Activated naive CD4-positive, alpha-beta T cell treated with anti-CD3 and anti-CD28 coated beads, Interleukin-2, amount 10 ng/mL, durations not matched to agents 7 days and 5 days (primary cell): ENCODE data around the gene USP10.

Source experiments
- CTCF ChIA-PET: fragments of 350-600 bp; sonication (Branson Sonifier 250); formaldehyde crosslinking; loops from one replicate; lab custom pipeline; 2021; ENCODE audit warnings: antibody characterized with exemption; lab: Charles Lee
- DNase-seq: peaks from one replicate; pipeline ENCODE4 v3.0.0-alpha.2; 2020
- H3K27ac Mint-ChIP-seq: one replicate; pipeline ENCODE4 v1.8.0; 2021; ENCODE audit warnings: mild to moderate bottlenecking, moderate library complexity, mixed read lengths
- H3K27me3 Mint-ChIP-seq: one replicate; pipeline ENCODE4 v1.8.0; 2021; ENCODE audit warnings: mild to moderate bottlenecking, mixed read lengths
- H3K36me3 Mint-ChIP-seq: one replicate; pipeline ENCODE4 v1.8.0; 2021; ENCODE audit warnings: mixed read lengths
- H3K4me1 Mint-ChIP-seq: one replicate; pipeline ENCODE4 v1.8.0; 2021; ENCODE audit warnings: mixed read lengths
- H3K4me3 Mint-ChIP-seq: one replicate; pipeline ENCODE4 v1.8.0; 2021; ENCODE audit warnings: mild to moderate bottlenecking, moderate library complexity, mixed read lengths
- H3K9me3 Mint-ChIP-seq: one replicate; pipeline ENCODE4 v1.8.0; 2021; ENCODE audit warnings: mixed read lengths

The USP10 gene, protein sequence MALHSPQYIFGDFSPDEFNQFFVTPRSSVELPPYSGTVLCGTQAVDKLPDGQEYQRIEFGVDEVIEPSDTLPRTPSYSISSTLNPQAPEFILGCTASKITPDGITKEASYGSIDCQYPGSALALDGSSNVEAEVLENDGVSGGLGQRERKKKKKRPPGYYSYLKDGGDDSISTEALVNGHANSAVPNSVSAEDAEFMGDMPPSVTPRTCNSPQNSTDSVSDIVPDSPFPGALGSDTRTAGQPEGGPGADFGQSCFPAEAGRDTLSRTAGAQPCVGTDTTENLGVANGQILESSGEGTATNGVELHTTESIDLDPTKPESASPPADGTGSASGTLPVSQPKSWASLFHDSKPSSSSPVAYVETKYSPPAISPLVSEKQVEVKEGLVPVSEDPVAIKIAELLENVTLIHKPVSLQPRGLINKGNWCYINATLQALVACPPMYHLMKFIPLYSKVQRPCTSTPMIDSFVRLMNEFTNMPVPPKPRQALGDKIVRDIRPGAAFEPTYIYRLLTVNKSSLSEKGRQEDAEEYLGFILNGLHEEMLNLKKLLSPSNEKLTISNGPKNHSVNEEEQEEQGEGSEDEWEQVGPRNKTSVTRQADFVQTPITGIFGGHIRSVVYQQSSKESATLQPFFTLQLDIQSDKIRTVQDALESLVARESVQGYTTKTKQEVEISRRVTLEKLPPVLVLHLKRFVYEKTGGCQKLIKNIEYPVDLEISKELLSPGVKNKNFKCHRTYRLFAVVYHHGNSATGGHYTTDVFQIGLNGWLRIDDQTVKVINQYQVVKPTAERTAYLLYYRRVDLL

GRCh38 chr16:84699712-84700445 lies at the start of gene USP10:
USP10 (plus strand) TSS chr16:84700000; CDS start chr16:84700091, 91 bp downstream.
- peaks cover 5% of the 10 kb centered on the region for H3K36me3 Mint-ChIP-seq
- H3K4me3 Mint-ChIP-seq: peak within 1 kb of the TSS; percentile 97
- peak; percentile 85 for DNase-seq
- H3K27ac Mint-ChIP-seq: peak within 1 kb of the TSS; percentile 97
- peaks cover 47% of the 10 kb centered on the region for H3K4me1 Mint-ChIP-seq
- H3K9me3 Mint-ChIP-seq: no peaks in the 10 kb centered on the region
- CTCF ChIA-PET: interaction anchor here (1.0 to 1.9 kb wide), 2 partner anchors 20 to 77 kb away, joined by 3 to 6 read pairs; no protein-coding TSS in a partner anchor
- H3K27me3 Mint-ChIP-seq: no peaks in the 10 kb centered on the region

GRCh38 chr16:84650062-84650991 lies 49.5 kb upstream of the USP10 start:
- H3K9me3 Mint-ChIP-seq: no peaks in the 10 kb centered on the region
- peaks cover 31% of the 10 kb centered on the region for H3K27me3 Mint-ChIP-seq
- CTCF ChIA-PET: interaction anchor here (1.8 kb wide), 1 partner anchor 90 kb away, joined by 4 read pairs; no protein-coding TSS in a partner anchor
- peaks cover 65% of the 10 kb centered on the region for H3K4me1 Mint-ChIP-seq
- H3K4me3 Mint-ChIP-seq: peak overlapping the region; percentile 66
- peak overlapping the region; percentile 73 for H3K27ac Mint-ChIP-seq
- peaks cover 54% of the 10 kb centered on the region for H3K36me3 Mint-ChIP-seq
- DNase-seq: no peak

DNA sequence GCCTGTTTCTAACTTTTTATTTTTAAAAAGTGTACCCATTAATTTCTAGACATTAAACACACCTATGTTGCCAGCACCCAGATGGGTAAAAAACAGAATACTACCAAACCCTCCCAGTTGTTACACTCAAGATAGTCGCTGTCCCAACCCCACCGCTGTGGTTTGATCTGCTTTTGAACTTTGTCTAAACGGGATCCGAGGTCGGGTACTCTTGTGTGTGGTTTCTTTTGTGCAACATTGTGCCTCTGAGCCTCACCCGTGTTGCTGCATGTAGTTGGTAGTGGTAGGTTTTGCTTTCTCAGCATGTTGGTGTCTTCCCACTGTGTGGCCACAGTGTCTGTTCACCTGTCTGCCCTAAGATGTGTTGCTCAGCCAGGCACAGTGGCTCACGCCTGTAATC lies 47.2 kb upstream of the USP10 start:
- no peak overlapping the region for H3K4me3 Mint-ChIP-seq
- H3K36me3 Mint-ChIP-seq: peaks cover 68% of the 10 kb centered on the region
- H3K4me1 Mint-ChIP-seq: peaks cover 79% of the 10 kb centered on the region
- peak overlapping the region; percentile 73 for H3K27ac Mint-ChIP-seq
- CTCF ChIA-PET: interaction anchor here (2.3 kb wide), 1 partner anchor 20 kb away, joined by 6 read pairs; no protein-coding TSS in a partner anchor
- peak; percentile 76 for DNase-seq
- H3K9me3 Mint-ChIP-seq: no peaks in the 10 kb centered on the region
- peaks cover 15% of the 10 kb centered on the region for H3K27me3 Mint-ChIP-seq

DNA sequence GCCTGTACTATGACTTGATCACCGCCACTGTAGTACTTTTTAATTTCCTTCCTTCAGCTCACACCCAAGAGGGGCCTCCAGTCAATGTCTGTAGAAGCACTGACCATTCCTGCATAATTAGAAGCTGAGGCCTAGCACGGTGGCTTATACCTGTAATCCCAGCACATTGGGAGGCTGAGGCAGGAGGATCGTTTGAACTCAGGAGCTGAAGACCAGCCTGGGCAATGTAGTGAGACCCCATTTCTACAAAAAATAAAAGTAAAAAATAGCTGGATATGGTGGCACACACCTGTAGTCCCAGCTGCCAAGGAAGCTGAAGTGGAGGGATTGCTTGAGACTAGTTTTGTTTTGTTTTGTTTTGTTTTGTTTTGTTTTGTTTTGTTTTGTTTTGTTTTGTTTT lies 45.6 kb upstream of the USP10 start:
- CTCF ChIA-PET: interaction anchor here (1.5 to 2.3 kb wide), 3 partner anchors 18 to 72 kb away, joined by 5 to 7 read pairs (median 6); no protein-coding TSS in a partner anchor
- no peaks in the 10 kb centered on the region for H3K9me3 Mint-ChIP-seq
- peaks cover 88% of the 10 kb centered on the region for H3K4me1 Mint-ChIP-seq
- no peak for DNase-seq
- H3K36me3 Mint-ChIP-seq: peaks cover 82% of the 10 kb centered on the region
- no peak overlapping the region for H3K4me3 Mint-ChIP-seq
- peaks cover 5% of the 10 kb centered on the region for H3K27me3 Mint-ChIP-seq
- H3K27ac Mint-ChIP-seq: peak overlapping the region; percentile 24

DNA sequence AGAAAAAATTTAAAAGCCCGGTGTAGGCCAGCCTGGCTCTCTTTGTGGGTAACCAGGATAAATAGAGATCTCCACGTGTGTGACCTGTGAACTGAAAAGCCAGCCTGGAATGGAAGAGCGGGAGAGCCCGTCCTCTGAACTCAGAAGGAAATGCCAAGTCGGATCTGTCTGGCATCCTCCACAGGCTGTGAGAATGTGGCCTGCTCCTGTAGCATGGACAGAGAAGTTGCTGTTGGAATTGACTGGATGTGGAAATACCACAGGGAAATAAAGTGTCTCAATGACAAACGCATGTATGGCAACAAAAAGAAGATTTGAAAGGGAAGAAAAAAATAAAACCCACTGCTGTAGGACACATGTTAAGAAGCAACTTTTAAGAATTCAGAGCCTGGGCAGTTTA lies 44.8 kb upstream of the USP10 start:
- Mint-ChIP-seq H3K9me3 (no peaks in the 10 kb centered on the region), H3K27ac (peak overlapping the region; percentile 53), H3K36me3 (peaks cover 85% of the 10 kb centered on the region), H3K4me1 (peaks cover 86% of the 10 kb centered on the region), H3K27me3 (peaks cover 1% of the 10 kb centered on the region), H3K4me3 (no peak overlapping the region)
- no peak for DNase-seq
- CTCF ChIA-PET: interaction anchor here (1.4 to 1.7 kb wide), 2 partner anchors 70 to 71 kb away, joined by 5 to 6 read pairs; no protein-coding TSS in a partner anchor

GRCh38 chr16:84656649-84657048 lies 43.2 kb upstream of the USP10 start:
- CTCF ChIA-PET: interaction anchor here (0.6 to 1.4 kb wide), 2 partner anchors 69 to 104 kb away, joined by 4 to 6 read pairs; no protein-coding TSS in a partner anchor
- H3K4me3 Mint-ChIP-seq: no peak overlapping the region
- peaks cover 82% of the 10 kb centered on the region for H3K4me1 Mint-ChIP-seq

GRCh38 chr16:84657229-84657837 lies 42.5 kb upstream of the USP10 start:
- CTCF ChIA-PET: no interaction called here

More at GRCh38 chr16:84656649-84657048, 43.2 kb upstream of the USP10 start:
- no peak for DNase-seq
- no peaks in the 10 kb centered on the region for H3K9me3 Mint-ChIP-seq
- H3K27me3 Mint-ChIP-seq: no peaks in the 10 kb centered on the region
- H3K27ac Mint-ChIP-seq: peak overlapping the region; percentile 68
- H3K36me3 Mint-ChIP-seq: peaks cover 83% of the 10 kb centered on the region

DNA sequence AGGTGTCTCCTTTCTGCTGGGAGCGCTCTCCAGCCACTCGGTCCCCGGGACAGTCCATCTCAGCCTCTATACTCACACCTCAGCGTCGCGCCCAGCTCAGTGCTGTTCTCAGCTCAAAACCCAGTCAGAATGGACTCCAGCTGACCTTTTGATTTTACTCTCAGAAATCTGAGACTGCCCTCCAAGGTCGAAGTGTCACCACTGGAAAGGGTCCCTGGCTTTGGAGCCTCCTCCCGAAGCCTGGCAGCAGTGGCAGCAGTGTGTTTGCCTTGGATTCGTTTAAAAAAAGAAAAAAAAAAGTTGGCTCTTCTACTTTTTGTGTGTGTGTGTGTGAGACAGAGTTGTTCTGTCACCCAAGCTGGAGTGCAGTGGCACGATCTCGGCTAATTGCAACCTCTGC lies 41.1 kb upstream of the USP10 start:
- CTCF ChIA-PET: interaction anchor here (1.3 to 1.5 kb wide), 2 partner anchors 14 to 36 kb away, joined by 3 to 5 read pairs; no protein-coding TSS in a partner anchor
- DNase-seq: no peak
- Mint-ChIP-seq H3K9me3 (no peaks in the 10 kb centered on the region), H3K27me3 (no peaks in the 10 kb centered on the region), H3K36me3 (peaks cover 85% of the 10 kb centered on the region), H3K4me3 (no peak overlapping the region), H3K4me1 (peaks cover 64% of the 10 kb centered on the region), H3K27ac (no peak overlapping the region)

More at GRCh38 chr16:84657229-84657837, 42.5 kb upstream of the USP10 start:
- no peak for DNase-seq
- H3K9me3 Mint-ChIP-seq: no peaks in the 10 kb centered on the region
- no peak overlapping the region for H3K27ac Mint-ChIP-seq
- H3K27me3 Mint-ChIP-seq: no peaks in the 10 kb centered on the region
- peaks cover 83% of the 10 kb centered on the region for H3K36me3 Mint-ChIP-seq
- H3K4me3 Mint-ChIP-seq: no peak overlapping the region
- peaks cover 76% of the 10 kb centered on the region for H3K4me1 Mint-ChIP-seq

DNA sequence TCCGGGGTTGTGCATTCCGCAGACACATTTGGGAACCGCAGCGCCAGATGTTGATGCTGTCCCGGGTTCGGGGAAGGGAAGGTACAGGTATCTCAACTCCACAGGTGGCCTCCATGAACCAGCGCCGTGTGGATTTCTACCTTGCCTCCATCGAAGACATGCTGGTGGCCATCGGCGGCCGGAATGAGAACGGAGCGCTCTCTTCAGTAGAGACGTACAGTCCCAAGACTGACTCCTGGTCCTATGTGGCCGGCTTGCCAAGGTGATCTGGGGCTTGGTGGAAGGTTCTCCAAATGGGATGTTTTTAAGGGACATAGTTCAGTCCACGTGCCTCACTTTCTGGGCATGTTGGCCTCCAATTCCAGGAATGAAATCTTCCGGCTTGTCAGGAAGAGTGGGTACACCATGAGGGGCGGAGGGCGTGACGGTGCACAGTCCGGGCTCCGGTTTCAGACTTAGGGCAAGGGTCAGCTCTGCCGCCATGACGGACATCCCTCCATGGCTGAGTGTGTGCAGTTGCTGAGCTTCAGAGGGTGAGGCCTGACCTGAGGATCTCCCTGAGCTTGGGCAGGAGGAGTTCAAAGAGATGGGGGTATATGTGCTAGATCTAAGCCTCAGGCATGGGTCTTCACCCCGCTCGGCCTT lies 40.0 kb upstream of the USP10 start:
- CTCF ChIA-PET: interaction anchor here (3.9 kb wide), 1 partner anchor 13 kb away, joined by 27 read pairs; no protein-coding TSS in a partner anchor
- peaks cover 56% of the 10 kb centered on the region for H3K4me1 Mint-ChIP-seq

GRCh38 chr16:84660973-84661372 lies 38.8 kb upstream of the USP10 start:
- Mint-ChIP-seq H3K36me3 (peaks cover 81% of the 10 kb centered on the region), H3K4me1 (peaks cover 46% of the 10 kb centered on the region), H3K27me3 (no peaks in the 10 kb centered on the region), H3K4me3 (no peak overlapping the region), H3K27ac (no peak overlapping the region), H3K9me3 (no peaks in the 10 kb centered on the region)
- DNase-seq: no peak
- CTCF ChIA-PET: interaction anchor here (3.9 kb wide), 1 partner anchor 12 kb away, joined by 27 read pairs; no protein-coding TSS in a partner anchor

More for the DNA sequence above, 40.0 kb upstream of the USP10 start:
- Mint-ChIP-seq H3K27ac (peak overlapping the region; percentile 33), H3K9me3 (no peaks in the 10 kb centered on the region), H3K27me3 (no peaks in the 10 kb centered on the region), H3K36me3 (peaks cover 87% of the 10 kb centered on the region), H3K4me3 (no peak overlapping the region)
- no peak for DNase-seq

DNA sequence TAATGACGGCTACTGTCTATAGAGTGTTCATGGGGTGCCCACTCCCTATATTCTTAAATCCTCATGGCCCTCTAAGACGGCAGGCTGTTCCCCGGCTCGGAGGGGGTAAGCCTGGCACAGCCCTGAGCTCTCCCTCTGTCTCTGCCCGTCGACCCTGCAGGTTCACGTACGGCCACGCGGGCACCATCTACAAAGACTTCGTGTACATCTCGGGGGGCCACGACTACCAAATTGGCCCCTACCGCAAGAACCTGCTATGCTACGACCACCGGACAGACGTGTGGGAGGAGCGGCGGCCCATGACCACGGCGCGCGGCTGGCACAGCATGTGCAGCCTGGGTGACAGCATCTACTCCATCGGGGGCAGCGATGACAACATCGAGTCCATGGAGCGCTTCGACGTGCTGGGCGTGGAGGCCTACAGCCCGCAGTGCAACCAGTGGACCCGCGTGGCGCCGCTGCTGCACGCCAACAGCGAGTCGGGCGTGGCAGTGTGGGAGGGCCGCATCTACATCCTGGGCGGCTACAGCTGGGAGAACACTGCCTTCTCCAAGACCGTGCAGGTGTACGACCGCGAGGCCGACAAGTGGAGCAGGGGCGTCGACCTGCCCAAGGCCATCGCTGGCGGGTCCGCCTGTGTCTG lies 38.3 kb upstream of the USP10 start:
- CTCF ChIA-PET: interaction anchor here (1.5 to 3.9 kb wide), 2 partner anchors 11 to 39 kb away, joined by 3 to 27 read pairs; no protein-coding TSS in a partner anchor
- peaks cover 82% of the 10 kb centered on the region for H3K36me3 Mint-ChIP-seq
- H3K4me1 Mint-ChIP-seq: peaks cover 40% of the 10 kb centered on the region

More for the DNA sequence above, 38.3 kb upstream of the USP10 start:
- Mint-ChIP-seq H3K4me3 (no peak overlapping the region), H3K9me3 (no peaks in the 10 kb centered on the region), H3K27ac (no peak overlapping the region), H3K27me3 (no peaks in the 10 kb centered on the region)
- no peak for DNase-seq
